ENCODE data around the gene PKD2L2.
"Not testable (repeated sequence)": the region's sequence is repeated elsewhere in the genome, so short reads cannot be mapped to it uniquely, and the experiment has no call there.

The PKD2L2 gene

GRCh38 chr5:137888863-137889759 lies at the start of gene PKD2L2:
TSS of gene PKD2L2 (plus strand) at chr5:137889457. CDS start at chr5:137889492, 35 bp downstream.
- DNase-seq: peak; percentile 92

GRCh38 chr5:137842296-137842695 lies 47.0 kb upstream of the PKD2L2 start:
- DNase-seq: no peak

- DNase-seq: no peak
Observed at GRCh38 chr5:137843676-137844299, 45.5 kb upstream of the PKD2L2 start.

- DNase-seq: no peak
Observed at GRCh38 chr5:137845472-137845871, 43.8 kb upstream of the PKD2L2 start.

- no peak for DNase-seq
Observed at GRCh38 chr5:137847687-137848086, 41.6 kb upstream of the PKD2L2 start.

GRCh38 chr5:137853165-137853564 lies 36.1 kb upstream of the PKD2L2 start:
- not testable (repeated sequence) for DNase-seq

- no peak for DNase-seq
Observed at GRCh38 chr5:137856201-137856600, 33.1 kb upstream of the PKD2L2 start.

- DNase-seq: no peak
Observed at GRCh38 chr5:137856916-137857862, 32.1 kb upstream of the PKD2L2 start.

- DNase-seq: peak; percentile 13
Observed at GRCh38 chr5:137858223-137858916, 30.9 kb upstream of the PKD2L2 start.

- no peak for DNase-seq
Observed at GRCh38 chr5:137858954-137859353, 30.3 kb upstream of the PKD2L2 start.

- DNase-seq: no peak
Observed at GRCh38 chr5:137862251-137862650, 27.0 kb upstream of the PKD2L2 start.

- DNase-seq: not testable (repeated sequence)
Observed at GRCh38 chr5:137863653-137864052, 25.6 kb upstream of the PKD2L2 start.

- DNase-seq: no peak
Observed at GRCh38 chr5:137866541-137867388, 22.5 kb upstream of the PKD2L2 start.

GRCh38 chr5:137867664-137868063 lies 21.6 kb upstream of the PKD2L2 start, which contains the start of gene MYOT:
TSS of gene MYOT (plus strand) at chr5:137867860. CDS start at chr5:137870652, 2,792 bp downstream.
- no peak for DNase-seq

GRCh38 chr5:137870647-137871339 lies 18.5 kb upstream of the PKD2L2 start:
- DNase-seq: no peak

- DNase-seq: no peak
Observed at GRCh38 chr5:137871571-137871970, 17.7 kb upstream of the PKD2L2 start.

- DNase-seq: no peak
Observed at GRCh38 chr5:137872466-137872865, 16.8 kb upstream of the PKD2L2 start.

GRCh38 chr5:137876101-137876500 lies 13.2 kb upstream of the PKD2L2 start:
- no peak for DNase-seq

- DNase-seq: no peak
Observed at GRCh38 chr5:137880313-137880712, 8.9 kb upstream of the PKD2L2 start.

- DNase-seq: no peak
Observed at GRCh38 chr5:137887831-137888230, 1.4 kb upstream of the PKD2L2 start.

GRCh38 chr5:137888466-137888862 lies 793 bp upstream of the PKD2L2 start:
- DNase-seq: peak; percentile 3
